Measurements from ENCODE around the gene GALNT9.

Gene GALNT9

DNA sequence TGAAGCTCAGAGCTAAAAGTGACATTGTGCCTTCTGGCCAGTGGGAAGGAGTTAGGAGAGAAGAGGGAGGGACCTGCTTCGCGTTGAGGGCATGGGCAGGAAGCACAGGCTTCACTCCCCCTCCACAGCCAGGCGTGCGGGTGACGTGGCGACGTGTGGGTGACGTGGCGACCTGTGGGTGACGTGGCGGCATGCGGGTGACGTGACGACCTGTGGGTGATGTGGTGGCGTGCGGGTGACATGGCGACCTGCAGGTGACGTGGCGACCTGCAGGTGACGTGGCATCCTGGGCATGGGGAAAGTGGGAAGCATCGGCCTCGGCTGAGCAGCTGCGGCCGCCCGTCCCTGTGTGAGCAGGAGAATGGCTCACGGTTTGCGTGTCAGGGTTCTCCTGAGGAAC lies 8.2 kb upstream of the GALNT9 start:
- Histone ChIP-seq H3K9me3 (ENCODE audit: severe bottlenecking) (no peaks in the 10 kb centered on the region), H3K4me1 (ENCODE audit: insufficient read depth, poor library complexity, severe bottlenecking) (no peaks in the 10 kb centered on the region), H3K27ac (ENCODE audit: poor library complexity, severe bottlenecking) (no peak overlapping the region), H3K27me3 (ENCODE audit: insufficient read depth, poor library complexity, severe bottlenecking) (peaks cover 16% of the 10 kb centered on the region), H3K4me3 (ENCODE audit: severe bottlenecking) (no peak overlapping the region), H3K36me3 (ENCODE audit: low read depth) (no peaks in the 10 kb centered on the region)
- no peak for DNase-seq (ENCODE audit: low spot score)
- TF ChIP-seq CTCF (IDR thresholded peaks at IDR 0.05; ENCODE audit: poor library complexity, severe bottlenecking): no peak
- no peak for ATAC-seq (ENCODE audit: low read depth)

DNA sequence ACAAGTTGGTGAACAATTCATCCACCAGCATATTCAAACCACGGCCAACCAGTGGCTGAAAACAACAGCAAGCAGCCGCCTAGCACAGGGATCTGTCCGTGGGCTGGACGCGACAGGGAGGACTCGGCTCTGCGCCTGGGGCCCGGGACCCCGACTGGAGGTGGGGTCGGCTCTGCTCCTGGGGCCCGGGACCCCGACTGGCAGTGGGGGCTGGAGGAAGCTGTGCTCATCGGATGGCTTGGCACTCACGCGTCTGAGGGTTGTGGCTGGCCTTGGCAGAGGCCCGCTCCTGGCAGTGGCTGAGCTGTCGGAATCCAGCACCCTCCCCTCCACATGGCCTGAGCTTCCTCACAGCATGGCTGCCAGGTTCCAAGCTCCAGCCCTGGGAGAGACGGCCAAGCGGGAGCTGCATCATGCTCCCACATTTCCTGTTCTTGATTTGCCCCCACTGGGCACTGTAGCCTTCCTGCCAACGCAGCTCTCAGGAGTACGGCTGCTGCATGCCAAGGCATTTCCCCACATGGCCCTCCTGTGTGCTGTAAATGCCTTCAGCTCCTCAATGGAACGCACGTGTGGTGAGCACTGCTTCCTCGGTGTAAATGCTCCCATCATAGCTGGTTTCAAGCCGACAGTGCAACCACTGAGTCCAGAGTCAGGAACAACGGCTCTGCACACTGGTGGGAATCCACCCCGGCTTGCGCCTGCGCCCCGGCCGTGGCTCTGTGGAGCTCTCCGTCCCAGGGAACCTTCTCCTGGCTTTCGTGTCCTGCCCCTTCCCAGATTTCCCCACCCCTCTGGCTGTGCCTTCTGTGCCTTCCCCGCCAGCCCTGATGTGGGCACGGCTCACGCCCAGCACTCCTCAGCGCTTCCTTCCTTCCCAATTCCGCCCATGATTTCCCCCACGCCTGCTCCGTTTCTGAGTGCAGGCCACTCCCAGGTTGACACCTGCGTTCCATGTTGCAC lies 7.3 kb upstream of the GALNT9 start:
- ATAC-seq (ENCODE audit: low read depth): no peak
- TF ChIP-seq CTCF (IDR thresholded peaks at IDR 0.05; ENCODE audit: poor library complexity, severe bottlenecking): no peak
- Histone ChIP-seq H3K4me1 (ENCODE audit: insufficient read depth, poor library complexity, severe bottlenecking) (no peaks in the 10 kb centered on the region), H3K4me3 (ENCODE audit: severe bottlenecking) (no peak overlapping the region), H3K36me3 (ENCODE audit: low read depth) (no peaks in the 10 kb centered on the region), H3K27me3 (ENCODE audit: insufficient read depth, poor library complexity, severe bottlenecking) (peaks cover 20% of the 10 kb centered on the region), H3K9me3 (ENCODE audit: severe bottlenecking) (no peaks in the 10 kb centered on the region), H3K27ac (ENCODE audit: poor library complexity, severe bottlenecking) (no peak overlapping the region)
- no peak for DNase-seq (ENCODE audit: low spot score)

DNA sequence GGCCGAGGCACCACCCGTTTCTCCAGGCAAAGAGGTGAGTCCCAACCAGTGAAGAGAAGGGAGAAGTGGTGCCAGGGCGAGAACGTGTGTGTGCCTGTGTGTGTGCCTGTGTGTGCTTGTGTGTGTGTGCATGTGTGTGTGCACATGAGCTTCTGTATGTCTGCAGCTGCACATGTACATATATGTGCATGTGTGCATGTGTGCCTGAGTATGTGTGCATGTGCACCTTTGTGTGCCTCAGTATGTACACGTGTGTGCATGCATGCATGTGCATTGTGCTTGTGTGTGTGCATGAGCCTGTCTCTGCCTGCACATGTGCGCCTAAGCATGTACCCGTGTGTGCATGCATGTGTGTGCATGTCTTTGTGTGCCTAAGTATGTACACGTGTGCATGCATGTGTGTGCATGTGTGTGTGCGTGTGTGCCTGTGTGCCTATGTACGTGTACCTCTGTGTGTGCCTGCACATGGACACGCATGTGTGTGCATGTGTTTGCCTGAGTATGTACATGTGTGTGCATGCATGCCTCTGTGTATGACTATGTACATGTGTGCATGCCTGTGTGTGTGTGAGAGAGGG lies 5.9 kb upstream of the GALNT9 start:
- H3K9me3 ChIP-seq (ENCODE audit: severe bottlenecking): no peaks in the 10 kb centered on the region
- no peak for DNase-seq (ENCODE audit: low spot score)
- no peak for ATAC-seq (ENCODE audit: low read depth)
- no peak overlapping the region for H3K4me3 ChIP-seq (ENCODE audit: severe bottlenecking)
- no peaks in the 10 kb centered on the region for H3K4me1 ChIP-seq (ENCODE audit: insufficient read depth, poor library complexity, severe bottlenecking)
- no peak overlapping the region for H3K27ac ChIP-seq (ENCODE audit: poor library complexity, severe bottlenecking)
- H3K36me3 ChIP-seq (ENCODE audit: low read depth): no peaks in the 10 kb centered on the region
- H3K27me3 ChIP-seq (ENCODE audit: insufficient read depth, poor library complexity, severe bottlenecking): peaks cover 34% of the 10 kb centered on the region
- TF ChIP-seq CTCF (IDR thresholded peaks at IDR 0.05; ENCODE audit: poor library complexity, severe bottlenecking): no peak

DNA sequence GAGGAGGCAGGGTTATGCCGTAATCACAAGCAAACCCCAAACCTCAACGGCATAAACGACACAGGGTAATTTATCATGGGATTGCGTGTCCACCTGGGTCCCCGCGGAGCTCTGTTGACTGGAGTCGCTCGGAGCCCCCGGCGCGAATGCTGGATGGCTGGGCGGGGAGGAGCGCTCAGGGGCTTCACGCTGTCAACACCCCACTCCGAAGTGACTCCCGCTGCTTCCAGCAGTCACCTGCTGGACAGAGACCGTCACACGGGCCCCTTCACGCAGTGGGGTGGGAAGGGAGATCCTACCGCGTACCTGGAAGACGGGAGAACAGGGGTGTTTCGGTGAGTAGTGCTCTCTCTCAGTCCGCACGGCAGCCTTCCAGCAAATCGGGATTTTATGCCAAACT lies 4.4 kb upstream of the GALNT9 start:
- no peaks in the 10 kb centered on the region for H3K9me3 ChIP-seq (ENCODE audit: severe bottlenecking)
- no peaks in the 10 kb centered on the region for H3K36me3 ChIP-seq (ENCODE audit: low read depth)
- no peak for DNase-seq (ENCODE audit: low spot score)
- peaks cover 36% of the 10 kb centered on the region for H3K27me3 ChIP-seq (ENCODE audit: insufficient read depth, poor library complexity, severe bottlenecking)
- TF ChIP-seq CTCF (IDR thresholded peaks at IDR 0.05; ENCODE audit: poor library complexity, severe bottlenecking): no peak
- H3K4me3 ChIP-seq (ENCODE audit: severe bottlenecking): no peak overlapping the region
- H3K4me1 ChIP-seq (ENCODE audit: insufficient read depth, poor library complexity, severe bottlenecking): no peaks in the 10 kb centered on the region
- H3K27ac ChIP-seq (ENCODE audit: poor library complexity, severe bottlenecking): no peak overlapping the region
- ATAC-seq (ENCODE audit: low read depth): no peak

GRCh38 chr12:132333273-132333672 lies 3.9 kb upstream of the GALNT9 start:
- H3K27ac ChIP-seq (ENCODE audit: poor library complexity, severe bottlenecking): no peak overlapping the region
- no peak for TF ChIP-seq CTCF (IDR thresholded peaks at IDR 0.05; ENCODE audit: poor library complexity, severe bottlenecking)
- DNase-seq (ENCODE audit: low spot score) (no peak), ATAC-seq (ENCODE audit: low read depth) (no peak)
- H3K4me3 ChIP-seq (ENCODE audit: severe bottlenecking): no peak overlapping the region
- H3K4me1 ChIP-seq (ENCODE audit: insufficient read depth, poor library complexity, severe bottlenecking): no peaks in the 10 kb centered on the region
- peaks cover 41% of the 10 kb centered on the region for H3K27me3 ChIP-seq (ENCODE audit: insufficient read depth, poor library complexity, severe bottlenecking)
- no peaks in the 10 kb centered on the region for H3K9me3 ChIP-seq (ENCODE audit: severe bottlenecking)
- H3K36me3 ChIP-seq (ENCODE audit: low read depth): no peaks in the 10 kb centered on the region
